HTR-8/SVneo (cell line): ENCODE measurements around the gene ITGA3.
"Not testable (repeated sequence)": the region's sequence is repeated elsewhere in the genome, so short reads cannot be mapped to it uniquely, and the experiment has no call there.

Source experiments
- DNase-seq: peaks from one replicate; pipeline ENCODE4 v3.0.0; 2011; ENCODE audit warnings: low spot score, mixed read lengths; ENCODE audit not compliant: insufficient read length
- FAIRE-seq: peaks from 2 replicates; lab custom pipeline; 2011; peaks lifted over from hg19 to GRCh38; lab: Jason Lieb, UNC

ITGA3 gene

GRCh38 chr17:50034498-50035364 is 21.2 kb upstream of the ITGA3 start:
- DNase-seq (no peak), FAIRE-seq (peak; percentile 62)

GRCh38 chr17:50035421-50035879 is 20.5 kb upstream of the ITGA3 start:
- DNase-seq: no peak
- no peak for FAIRE-seq

GRCh38 chr17:50035945-50036344 is 20.0 kb upstream of the ITGA3 start:
- FAIRE-seq (peak; percentile 49), DNase-seq (no peak)

- DNase-seq: no peak
These were observed 19.3 kb upstream of the ITGA3 start for GRCh38 chr17:50036455-50037261.

GRCh38 chr17:50037321-50038107 is 18.4 kb upstream of the ITGA3 start:
- peak; percentile 81 for FAIRE-seq
- no peak for DNase-seq

More at GRCh38 chr17:50036455-50037261, 19.3 kb upstream of the ITGA3 start:
- FAIRE-seq: no peak

DNA sequence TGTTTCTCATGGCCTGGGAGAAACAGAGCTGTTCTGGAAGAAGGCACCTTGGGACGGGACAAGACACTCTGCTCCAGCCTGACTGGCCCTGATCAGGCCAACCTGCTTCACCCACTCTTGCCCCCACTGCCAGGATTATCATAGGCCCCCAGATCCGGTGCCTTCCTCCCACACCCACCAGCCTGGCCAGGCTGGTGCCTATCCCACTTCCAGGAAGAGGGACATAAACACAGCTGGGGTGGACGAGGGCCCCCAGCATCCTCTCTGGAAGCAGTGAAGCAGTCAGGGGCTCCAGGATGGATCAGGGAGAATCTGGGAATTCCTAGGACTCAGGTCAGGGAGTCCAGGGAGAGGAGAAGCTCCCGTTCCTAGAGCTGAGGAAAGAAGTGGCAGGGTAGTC is 16.9 kb upstream of the ITGA3 start:
- DNase-seq: no peak
- FAIRE-seq: peak; percentile 16

DNA sequence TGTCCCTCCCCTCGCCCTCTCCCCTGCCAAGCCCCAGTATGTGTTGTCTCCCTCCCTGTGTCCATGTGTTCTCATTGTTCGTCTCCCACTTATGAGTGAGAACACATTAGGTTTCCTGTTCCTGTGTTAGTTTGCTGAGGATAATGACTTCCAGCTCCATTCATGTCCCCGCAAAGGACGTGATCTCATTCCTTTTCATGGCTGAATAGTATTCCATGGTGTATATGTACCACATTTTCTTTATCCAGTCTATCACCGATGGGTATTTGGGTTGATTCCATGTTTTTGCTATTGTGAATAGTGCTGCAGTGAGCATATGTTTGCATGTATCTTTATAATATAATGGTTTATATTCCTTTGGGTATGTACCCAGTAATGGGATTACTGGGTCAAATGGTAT is 15.4 kb upstream of the ITGA3 start:
- DNase-seq, FAIRE-seq: not testable (repeated sequence)

- FAIRE-seq: no peak
- DNase-seq: no peak
These were observed 13.7 kb upstream of the ITGA3 start for GRCh38 chr17:50042211-50042610.

GRCh38 chr17:50043290-50044148 is 12.4 kb upstream of the ITGA3 start:
- FAIRE-seq (peak; percentile 93), DNase-seq (no peak)

DNA sequence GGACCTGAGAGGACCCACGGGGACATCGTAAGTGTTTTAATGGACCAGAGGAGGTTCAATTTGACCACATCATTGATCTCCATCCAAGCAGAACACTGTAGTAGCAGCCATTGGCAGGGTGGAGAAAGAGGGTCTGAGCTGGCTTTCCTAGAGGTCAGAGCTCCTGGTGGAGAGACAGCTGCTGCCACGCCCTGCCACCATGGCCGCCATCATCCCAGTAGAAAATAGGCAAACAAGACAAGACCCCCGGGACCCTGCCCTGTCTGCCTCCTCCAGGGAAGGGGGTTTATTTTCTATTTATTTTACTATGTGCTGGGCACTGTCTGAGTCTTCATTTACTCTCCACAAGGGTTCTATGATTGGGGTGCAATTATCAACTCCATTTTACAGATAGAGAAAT is 11.4 kb upstream of the ITGA3 start:
- DNase-seq (no peak), FAIRE-seq (no peak)

DNA sequence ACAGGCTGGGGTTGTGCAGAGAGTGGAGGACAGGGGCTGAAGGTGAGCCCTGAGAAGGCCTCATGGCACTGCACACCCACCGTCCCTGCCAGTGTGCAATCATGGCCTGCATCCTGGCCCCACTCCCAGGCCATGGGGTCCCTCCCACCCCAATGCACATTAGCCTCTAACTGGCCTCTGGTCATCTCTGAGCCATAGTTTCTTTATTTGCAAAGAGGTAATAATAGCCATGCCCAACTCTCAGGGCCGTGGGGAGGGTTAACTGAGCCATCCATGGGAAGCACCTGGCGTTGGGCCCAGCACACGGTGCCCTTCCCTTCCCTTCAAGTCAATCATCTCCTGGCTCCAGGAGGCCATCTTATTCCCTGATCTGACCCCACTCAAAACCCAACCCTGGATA is 10.8 kb upstream of the ITGA3 start:
- no peak for FAIRE-seq
- no peak for DNase-seq

GRCh38 chr17:50046179-50046578 is 9.7 kb upstream of the ITGA3 start:
- FAIRE-seq (no peak), DNase-seq (no peak)

DNA sequence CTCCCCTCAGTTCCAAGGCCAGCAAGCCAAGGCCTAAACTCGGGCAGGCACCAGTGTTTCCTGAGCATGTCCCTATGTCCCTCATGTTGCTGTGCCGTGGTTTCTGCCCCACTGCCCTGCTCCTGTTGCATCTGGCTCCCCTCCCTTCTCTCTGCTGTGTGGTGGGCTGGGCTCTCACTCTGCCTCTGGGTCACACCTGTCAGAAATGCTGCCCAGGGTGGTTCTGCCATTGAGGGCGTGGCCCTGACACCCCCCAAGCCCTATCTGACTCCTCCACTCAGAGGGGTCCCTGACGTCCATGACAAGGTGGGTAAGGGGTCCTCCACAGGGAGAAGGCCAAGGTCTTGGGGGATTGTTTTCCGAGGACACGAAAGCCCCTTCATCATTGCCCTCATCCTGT is 9.2 kb upstream of the ITGA3 start:
- FAIRE-seq: peak; percentile 74
- DNase-seq: no peak

GRCh38 chr17:50047083-50047482 is 8.8 kb upstream of the ITGA3 start:
- DNase-seq: no peak
- no peak for FAIRE-seq

GRCh38 chr17:50047488-50048126 is 8.3 kb upstream of the ITGA3 start:
- DNase-seq (peak; percentile 88), FAIRE-seq (peak; percentile 97)

DNA sequence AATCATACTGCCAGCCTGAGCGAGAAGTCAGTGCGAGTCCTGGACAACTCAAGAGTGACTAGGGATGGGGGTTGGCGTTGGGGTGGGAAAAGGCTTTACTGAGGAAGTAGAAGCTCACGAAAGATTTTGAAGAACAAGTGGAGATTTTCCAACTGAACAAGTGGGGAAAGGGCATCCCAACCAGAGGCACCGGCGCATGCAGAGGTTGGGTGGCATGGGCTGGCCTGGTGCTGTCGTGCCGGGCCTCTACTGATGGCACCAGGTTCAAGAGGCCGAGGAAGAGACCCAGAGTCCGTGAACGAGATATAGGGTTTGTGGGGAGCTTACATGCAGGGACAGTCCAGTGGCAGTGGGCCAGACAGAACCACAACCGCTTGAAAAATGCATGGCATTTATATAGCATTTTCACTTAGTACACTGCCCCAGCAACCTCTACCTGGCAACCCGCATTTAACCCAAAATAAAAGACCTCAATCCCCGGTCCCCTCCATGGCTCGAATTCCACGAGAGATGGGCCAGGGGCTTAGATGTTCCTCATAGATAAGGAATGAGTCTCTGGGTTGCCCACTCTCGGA is 7.7 kb upstream of the ITGA3 start:
- no peak for FAIRE-seq

GRCh38 chr17:50048988-50049387 is 6.9 kb upstream of the ITGA3 start:
- no peak for DNase-seq
- FAIRE-seq: no peak

More for the DNA sequence above, 7.7 kb upstream of the ITGA3 start:
- DNase-seq: no peak

GRCh38 chr17:50049636-50050035 is 6.3 kb upstream of the ITGA3 start:
- peak; percentile 82 for FAIRE-seq

More at GRCh38 chr17:50049636-50050035, 6.3 kb upstream of the ITGA3 start:
- DNase-seq: no peak
